Endodermal cell (in vitro differentiated cells): Measurements from ENCODE around the gene PIK3CD. TPM values are rescaled to one million over a fixed set of nuclear protein-coding genes. Genes with fewer than 3 reads are reported as not detected.

Source experiments
- DNase-seq: peaks from one replicate; pipeline ENCODE4 v3.0.0-alpha.2; 2017
- H3K27ac ChIP-seq: 2 replicates; pipeline ENCODE4 v1.5.1; 2013; ENCODE audit warnings: mild to moderate bottlenecking, low read depth, low read length, moderate library complexity
- H3K27me3 ChIP-seq: 2 replicates; pipeline ENCODE4 v1.6.1; 2013; ENCODE audit warnings: mild to moderate bottlenecking, low read length, moderate library complexity; ENCODE audit not compliant: insufficient read depth, control insufficient read depth, poor library complexity, severe bottlenecking
- H3K36me3 ChIP-seq: 2 replicates; pipeline ENCODE4 v1.7.0; 2013; ENCODE audit warnings: mild to moderate bottlenecking, low read length, moderate library complexity; ENCODE audit not compliant: control insufficient read depth, insufficient read depth
- H3K4me1 ChIP-seq: one replicate; pipeline ENCODE4 v1.7.0; 2013; ENCODE audit warnings: low read length; ENCODE audit not compliant: control insufficient read depth, insufficient read depth
- H3K4me3 ChIP-seq: 2 replicates; pipeline ENCODE4 v1.5.1; 2013; ENCODE audit warnings: mild to moderate bottlenecking, low read length, moderate library complexity
- H3K9ac ChIP-seq: 2 replicates; pipeline ENCODE4 v1.6.1; 2013; ENCODE audit warnings: mild to moderate bottlenecking, low read length, moderate library complexity; ENCODE audit not compliant: poor library complexity, severe bottlenecking; ENCODE audit errors: extremely low read depth
- H3K9me3 ChIP-seq: 2 replicates; pipeline ENCODE4 v1.6.1; 2013; ENCODE audit warnings: mild to moderate bottlenecking, low read length, moderate library complexity; ENCODE audit not compliant: control insufficient read depth
- H3K27ac Mint-ChIP-seq: 2 replicates; pipeline ENCODE4 v1.8.0; 2020; ENCODE audit warnings: mixed read lengths
- H3K27me3 Mint-ChIP-seq: 2 replicates; pipeline ENCODE4 v1.8.0; 2021; ENCODE audit warnings: mild to moderate bottlenecking, mixed read lengths; ENCODE audit not compliant: insufficient read depth
- H3K36me3 Mint-ChIP-seq: 2 replicates; pipeline ENCODE4 v1.8.0; 2020; ENCODE audit warnings: low read depth, mixed read lengths
- H3K4me1 Mint-ChIP-seq: 2 replicates; pipeline ENCODE4 v1.8.0; 2020; ENCODE audit warnings: mixed read lengths
- H3K4me3 Mint-ChIP-seq: 2 replicates; pipeline ENCODE4 v1.8.0; 2020; ENCODE audit warnings: mild to moderate bottlenecking, moderate library complexity, mixed read lengths
- H3K9me3 Mint-ChIP-seq: 2 replicates; pipeline ENCODE4 v1.8.0; 2020; ENCODE audit warnings: mild to moderate bottlenecking, mixed read lengths
- CTCF ChIP-seq: fragments of 200-600 bp; sonication (generic); conservative IDR thresholded peaks from 2 replicates; pipeline ENCODE4 v1.5.0; 2021; ENCODE audit warnings: antibody characterized with exemption, mild to moderate bottlenecking
- WGBS, 2 experiments: methylation state at CpG; one replicate each; pipeline versions ENCODE4 v1.1.5 to v1.1.7; 2013; ENCODE audit warnings: missing lambda C conversion rate in 2 of 2, mixed read lengths in 1 of 2; ENCODE audit not compliant: insufficient coverage in 1 of 2, insufficient read length in 1 of 2; 5-methylcytosine and 5-hydroxymethylcytosine counted together
- total RNA-seq, 2 donors: library from RNA; stranded (reverse); fragmentation: NEBNext Ultra II Directional in 1 of 2; extraction: Animal tissue kit (Norgen Biotek cat#: 25700) in 1 of 2; gene quantifications; 2 replicates in 1 of 2; 3 replicates in 1 of 2; pipeline ENCODE4 v1.2.1, GENCODE V29; 2021

Gene PIK3CD
- total RNA-seq, 2 donors from 2014 or later: 13.9 to 14.2 TPM

- WGBS, 2 experiments: 90 to 92% methylated on average over 5 of the region's 5 CpGs
- Mint-ChIP-seq H3K9me3 (no peaks in the 10 kb centered on the region), H3K4me1 (peaks cover 15% of the 10 kb centered on the region), H3K36me3 (no peaks in the 10 kb centered on the region), H3K27me3 (peaks cover 33% of the 10 kb centered on the region), H3K27ac (no peak overlapping the region), H3K4me3 (no peak overlapping the region)
- H3K27ac ChIP-seq: no peak overlapping the region
- H3K4me1 ChIP-seq: peaks cover 3% of the 10 kb centered on the region
- H3K36me3 ChIP-seq: no peaks in the 10 kb centered on the region
- H3K9ac ChIP-seq: no peak overlapping the region
- TF ChIP-seq CTCF: peak; percentile 29
- H3K27me3 ChIP-seq: peaks cover 36% of the 10 kb centered on the region
- H3K4me3 ChIP-seq: no peak overlapping the region
- no peaks in the 10 kb centered on the region for H3K9me3 ChIP-seq
- DNase-seq: no peak
Measured at GRCh38 chr1:9691691-9692090, 40.2 kb downstream of the PIK3CD start.

DNA sequence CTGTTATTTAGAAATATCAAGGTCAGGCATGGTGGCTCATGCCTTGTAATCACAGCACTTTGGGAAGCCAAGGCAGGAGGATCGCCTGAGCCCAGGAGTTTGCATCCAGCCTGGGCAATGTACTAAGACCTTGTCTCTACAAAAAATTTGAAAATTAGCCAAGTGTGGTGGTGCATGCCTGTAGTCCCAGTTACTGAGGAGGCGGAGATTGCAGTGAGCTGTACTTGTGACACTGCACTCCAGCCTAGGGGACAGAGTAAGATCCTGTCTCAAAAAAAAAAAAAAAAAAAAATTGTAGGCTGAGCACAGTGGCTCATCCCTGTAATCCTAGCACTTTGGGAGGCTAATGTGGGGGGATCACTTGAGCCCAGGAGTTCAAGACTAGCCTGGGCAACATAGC lies 45.3 kb downstream of the PIK3CD start:
- WGBS, 2 experiments: 89% methylated on average over 2 of the region's 2 CpGs
- TF ChIP-seq CTCF: no peak
- H3K27ac ChIP-seq: no peak overlapping the region

DNA sequence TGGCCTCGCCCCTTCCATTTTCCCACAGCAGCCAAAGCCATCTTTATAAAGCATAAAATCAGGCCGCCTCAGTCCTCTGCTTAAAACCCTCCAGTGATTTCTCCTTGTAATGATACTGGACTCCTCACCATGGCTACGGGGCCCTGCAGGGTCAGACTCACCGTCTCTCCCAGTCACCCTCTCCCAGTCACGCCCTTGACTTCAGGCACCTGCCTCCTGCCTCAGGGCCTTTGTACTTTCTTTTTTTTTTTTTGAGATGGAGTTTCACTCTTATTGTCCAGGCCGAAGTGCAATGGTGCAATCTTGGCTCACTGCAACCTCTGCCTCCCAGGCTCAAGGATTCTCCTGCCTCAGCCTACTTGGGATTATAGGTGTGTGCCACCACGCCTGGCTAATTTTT lies 47.8 kb downstream of the PIK3CD start:
- no peak overlapping the region for H3K27ac Mint-ChIP-seq

More for the DNA sequence above, 45.3 kb downstream of the PIK3CD start:
- Histone ChIP-seq H3K4me1 (no peaks in the 10 kb centered on the region), H3K36me3 (no peaks in the 10 kb centered on the region), H3K4me3 (no peak overlapping the region), H3K9ac (no peak overlapping the region), H3K27me3 (no peaks in the 10 kb centered on the region), H3K9me3 (no peaks in the 10 kb centered on the region)
- Mint-ChIP-seq H3K27me3 (peaks cover 1% of the 10 kb centered on the region), H3K4me3 (no peak overlapping the region), H3K27ac (no peak overlapping the region), H3K4me1 (peaks cover 9% of the 10 kb centered on the region), H3K36me3 (no peaks in the 10 kb centered on the region), H3K9me3 (no peaks in the 10 kb centered on the region)
- DNase-seq: no peak

More for the DNA sequence above, 47.8 kb downstream of the PIK3CD start:
- DNase-seq: no peak
- H3K27ac ChIP-seq: no peak overlapping the region
- no peak overlapping the region for H3K9ac ChIP-seq
- Mint-ChIP-seq H3K4me3 (no peak overlapping the region), H3K4me1 (peaks cover 5% of the 10 kb centered on the region), H3K9me3 (peaks cover 7% of the 10 kb centered on the region), H3K36me3 (peaks cover 7% of the 10 kb centered on the region), H3K27me3 (peaks cover 1% of the 10 kb centered on the region)
- H3K9me3 ChIP-seq: no peaks in the 10 kb centered on the region
- TF ChIP-seq CTCF: no peak
- H3K36me3 ChIP-seq: no peaks in the 10 kb centered on the region
- H3K27me3 ChIP-seq: no peaks in the 10 kb centered on the region
- 88 to 94% methylated on average over 4 to 7 of the region's 7 CpGs for WGBS, 2 experiments
- H3K4me1 ChIP-seq: no peaks in the 10 kb centered on the region
- H3K4me3 ChIP-seq: no peak overlapping the region
